H9 (cell line): Measurements from ENCODE around the gene DAGLB. TPM values are rescaled to one million over a fixed set of nuclear protein-coding genes. Genes with fewer than 3 reads are reported as not detected.

Experiments used
- DNase-seq: peaks from one replicate; pipeline ENCODE4 v3.0.0-alpha.2; 2017
- H2AFZ ChIP-seq: one replicate; pipeline ENCODE4 v1.6.1; 2013; ENCODE audit warnings: mild to moderate bottlenecking, low read length, control low read depth, moderate library complexity
- H2AK5ac ChIP-seq: 2 replicates; pipeline ENCODE4 v1.6.1; 2013; ENCODE audit warnings: low read length, control low read depth, mixed read lengths; ENCODE audit not compliant: insufficient read length
- H2BK120ac ChIP-seq: one replicate; pipeline ENCODE4 v1.6.1; 2013; ENCODE audit warnings: low read depth, mild to moderate bottlenecking, low read length, control low read depth, inconsistent platforms; ENCODE audit not compliant: poor library complexity, severe bottlenecking
- H2BK12ac ChIP-seq: 2 replicates; pipeline ENCODE4 v1.6.1; 2013; ENCODE audit warnings: low read length, control low read depth, mixed read lengths, low read depth; ENCODE audit not compliant: insufficient read length
- H2BK15ac ChIP-seq: 2 replicates; pipeline ENCODE4 v1.6.1; 2013; ENCODE audit warnings: low read depth, low read length, control low read depth
- H2BK20ac ChIP-seq: one replicate; pipeline ENCODE4 v1.6.1; 2013; ENCODE audit warnings: low read depth, mild to moderate bottlenecking, low read length, control low read depth, inconsistent platforms; ENCODE audit not compliant: poor library complexity, severe bottlenecking
- H2BK5ac ChIP-seq: 2 replicates; pipeline ENCODE4 v1.6.1; 2013; ENCODE audit warnings: low read length, control low read depth, mixed read lengths; ENCODE audit not compliant: insufficient read length
- H3K14ac ChIP-seq: 2 replicates; pipeline ENCODE4 v1.6.1; 2013; ENCODE audit warnings: low read length, control low read depth; ENCODE audit not compliant: insufficient read depth
- H3K18ac ChIP-seq: 2 replicates; pipeline ENCODE4 v1.6.1; 2013; ENCODE audit warnings: low read depth, mild to moderate bottlenecking, mixed read lengths, low read length, control low read depth; ENCODE audit not compliant: insufficient read length
- H3K23ac ChIP-seq: 2 replicates; pipeline ENCODE4 v1.6.1; 2013; ENCODE audit warnings: low read length, control low read depth, mixed read lengths, low read depth; ENCODE audit not compliant: insufficient read length
- H3K23me2 ChIP-seq: 2 replicates; pipeline ENCODE4 v1.6.1; 2013; ENCODE audit warnings: low read depth, mild to moderate bottlenecking, mixed read lengths, low read length, control low read depth; ENCODE audit not compliant: insufficient read length, poor library complexity, severe bottlenecking
- H3K27ac ChIP-seq: 2 replicates; pipeline ENCODE4 v1.5.1; 2013; ENCODE audit warnings: low read length, control low read depth, mixed read lengths, low read depth; ENCODE audit not compliant: insufficient read length
- H3K27me3 ChIP-seq: 2 replicates; pipeline ENCODE4 v1.6.1; 2013; ENCODE audit warnings: low read length, control low read depth, inconsistent platforms; ENCODE audit not compliant: insufficient read depth
- H3K4ac ChIP-seq: 2 replicates; pipeline ENCODE4 v1.6.1; 2013; ENCODE audit warnings: low read depth, mild to moderate bottlenecking, control low read depth, inconsistent platforms, low read length, moderate library complexity
- H3K4me1 ChIP-seq: 2 replicates; pipeline ENCODE4 v1.6.1; 2013; ENCODE audit warnings: low read length, control low read depth, inconsistent platforms; ENCODE audit not compliant: insufficient read depth
- H3K4me2 ChIP-seq: 2 replicates; pipeline ENCODE4 v1.6.1; 2013; ENCODE audit warnings: low read length, control low read depth, mixed read lengths; ENCODE audit not compliant: insufficient read length, insufficient read depth
- H3K56ac ChIP-seq: 2 replicates; pipeline ENCODE4 v1.6.1; 2013; ENCODE audit warnings: low read depth, mild to moderate bottlenecking, mixed read lengths, low read length, control low read depth; ENCODE audit not compliant: insufficient read length
- H3K79me1 ChIP-seq: 2 replicates; pipeline ENCODE4 v1.6.1; 2013; ENCODE audit warnings: low read depth, mild to moderate bottlenecking, moderate library complexity, low read length, control low read depth, inconsistent platforms; ENCODE audit not compliant: insufficient read depth, poor library complexity, severe bottlenecking
- H3K79me2 ChIP-seq: 2 replicates; pipeline ENCODE4 v1.6.1; 2013; ENCODE audit warnings: low read length, control low read depth, inconsistent platforms; ENCODE audit not compliant: insufficient read depth
- H3K9ac ChIP-seq: 2 replicates; pipeline ENCODE4 v1.6.1; 2013; ENCODE audit warnings: low read length, control low read depth, mixed read lengths; ENCODE audit not compliant: insufficient read length; ENCODE audit errors: extremely low read depth
- H3K9me3 ChIP-seq: one replicate; pipeline ENCODE4 v1.6.1; 2013; ENCODE audit warnings: low read depth, low read length, inconsistent platforms; ENCODE audit not compliant: control insufficient read depth
- H3T11ph ChIP-seq: one replicate; pipeline ENCODE4 v1.6.1; 2013; ENCODE audit warnings: mild to moderate bottlenecking, low read length, control low read depth, inconsistent platforms
- H4K20me1 ChIP-seq: one replicate; pipeline ENCODE4 v1.6.1; 2013; ENCODE audit not compliant: control insufficient read depth, insufficient read length, insufficient read depth
- H4K5ac ChIP-seq: 2 replicates; pipeline ENCODE4 v1.6.1; 2013; ENCODE audit warnings: low read depth, mild to moderate bottlenecking, mixed read lengths, low read length, control low read depth; ENCODE audit not compliant: insufficient read length
- H4K8ac ChIP-seq: replicated peaks from 2 replicates; pipeline ENCODE4 v1.6.1; 2013; ENCODE audit warnings: low read length, control low read depth, mixed read lengths, low read depth; ENCODE audit not compliant: insufficient read length
- H4K91ac ChIP-seq: 2 replicates; pipeline ENCODE4 v1.6.1; 2013; ENCODE audit warnings: low read depth, mild to moderate bottlenecking, moderate library complexity, mixed read lengths, low read length, control low read depth; ENCODE audit not compliant: insufficient read length
- H3K27ac Mint-ChIP-seq, 3 experiments: 2 replicates in 2 of 3; 3 replicates in 1 of 3; pipeline ENCODE4 v1.8.0; 2020 to 2021; ENCODE audit warnings: mixed read lengths in 3 of 3, mild to moderate bottlenecking in 1 of 3, moderate library complexity in 1 of 3
- H3K27me3 Mint-ChIP-seq: 2 replicates; pipeline ENCODE4 v1.8.0; 2021; ENCODE audit warnings: low read depth, mild to moderate bottlenecking, moderate library complexity, mixed read lengths
- H3K36me3 Mint-ChIP-seq, 3 experiments: 2 replicates in 2 of 3; 3 replicates in 1 of 3; pipeline ENCODE4 v1.8.0; 2020 to 2021; ENCODE audit warnings: low read depth in 3 of 3, mixed read lengths in 3 of 3; ENCODE audit not compliant: insufficient read depth in 1 of 3
- H3K4me1 Mint-ChIP-seq, 2 experiments: 2 replicates each; pipeline ENCODE4 v1.8.0; 2020; ENCODE audit warnings: mixed read lengths in 2 of 2
- H3K4me3 Mint-ChIP-seq, 2 experiments: 2 replicates in 1 of 2; 3 replicates in 1 of 2; pipeline ENCODE4 v1.8.0; 2020 to 2021; ENCODE audit warnings: mild to moderate bottlenecking in 2 of 2, mixed read lengths in 2 of 2, moderate library complexity in 1 of 2
- H3K9me3 Mint-ChIP-seq, 2 experiments: 2 replicates in 1 of 2; 3 replicates in 1 of 2; pipeline ENCODE4 v1.8.0; 2020; ENCODE audit warnings: mild to moderate bottlenecking in 2 of 2, mixed read lengths in 2 of 2, moderate library complexity in 1 of 2
- CTCF ChIP-seq: fragments of 200-600 bp; sonication (generic); conservative IDR thresholded peaks from 3 replicates; pipeline ENCODE4 v1.8.0; 2021; ENCODE audit warnings: antibody characterized with exemption, mild to moderate bottlenecking
- WGBS: extraction: QIAGEN DNeasy Blood & Tissue Kit; methylation state at CpG from one replicate; pipeline ENCODE4 v1.1.7; 2013; ENCODE audit warnings: missing lambda C conversion rate, low lambda C conversion rate, mixed read lengths; ENCODE audit not compliant: insufficient read length; ENCODE audit errors: extremely low coverage; 5-methylcytosine and 5-hydroxymethylcytosine counted together
- total RNA-seq: library from RNA; stranded (reverse); gene quantifications from 2 replicates; pipeline ENCODE4 v1.2.1, GENCODE V29; 2021

DAGLB gene
- total RNA-seq, 1 experiment from 2014 or later = 46.4 TPM

GRCh38 chr7:6422926-6423632 lies 24.7 kb downstream of the DAGLB start:
- no peak overlapping the region for H3K18ac ChIP-seq
- Mint-ChIP-seq H3K27me3 (no peaks in the 10 kb centered on the region), H3K9me3 (peaks cover 24 to 28% of the 10 kb centered on the region in 2 experiments), H3K36me3 (peaks cover 67 to 87% (median 81%) of the 10 kb centered on the region in 3 experiments), H3K27ac (peak overlapping the region in 1 of 3 experiments; percentile 48; a peak in 2 of 7 replicates), H3K4me3 (no peak overlapping the region; a peak in 1 of 5 replicates), H3K4me1 (no peaks in the 10 kb centered on the region)
- H2BK15ac ChIP-seq = no peak overlapping the region
- H3K79me2 ChIP-seq = no peaks in the 10 kb centered on the region
- H4K8ac ChIP-seq = no peak overlapping the region
- H3K4ac ChIP-seq = no peak overlapping the region
- H3K4me2 ChIP-seq = no peak overlapping the region
- H3K23me2 ChIP-seq = no peaks in the 10 kb centered on the region
- TF ChIP-seq CTCF = no peak
- H2AK5ac ChIP-seq = no peak overlapping the region
- no peak overlapping the region for H3K14ac ChIP-seq
- no peaks in the 10 kb centered on the region for H3K4me1 ChIP-seq
- no peak overlapping the region for H3K27ac ChIP-seq
- H3K23ac ChIP-seq = no peak overlapping the region
- DNase-seq = no peak
- H2BK120ac ChIP-seq = no peak overlapping the region
- H3K9me3 ChIP-seq = peaks cover 15% of the 10 kb centered on the region
- H3K9ac ChIP-seq = no peak overlapping the region
- WGBS = no CpG with 5 or more reads among the region's 18 CpGs
- no peak overlapping the region for H2BK5ac ChIP-seq
- H2BK12ac ChIP-seq = no peak overlapping the region
- H4K91ac ChIP-seq = no peak overlapping the region
- no peak overlapping the region for H3T11ph ChIP-seq
- H3K56ac ChIP-seq = no peak overlapping the region
- no peaks in the 10 kb centered on the region for H4K20me1 ChIP-seq
- no peaks in the 10 kb centered on the region for H3K79me1 ChIP-seq
- no peak overlapping the region for H2BK20ac ChIP-seq
- H2AFZ ChIP-seq = no peak overlapping the region
- no peak overlapping the region for H4K5ac ChIP-seq
- H3K27me3 ChIP-seq = no peaks in the 10 kb centered on the region
